DMS153 treated with DMSO at 0.1 percent for 48 hours (cell line): ENCODE results near the gene MALRD1.

Experiments used
- DNase-seq: peaks from one replicate; lab custom pipeline; 2025; ENCODE audit not compliant: unreplicated experiment; lab: John Stamatoyannopoulos, UW

Gene MALRD1

GRCh38 chr10:19570991-19571390 is 522.4 kb downstream of the MALRD1 start:
- no peak for DNase-seq

- no peak for DNase-seq
Measured at GRCh38 chr10:19572056-19572455, 523.5 kb downstream of the MALRD1 start.

GRCh38 chr10:19576576-19576975 is 528.0 kb downstream of the MALRD1 start:
- no peak for DNase-seq

GRCh38 chr10:19577381-19577780 is 528.8 kb downstream of the MALRD1 start:
- no peak for DNase-seq

- DNase-seq, result no peak
Measured at GRCh38 chr10:19577807-19578206, 529.2 kb downstream of the MALRD1 start.

GRCh38 chr10:19578571-19578970 is 530.0 kb downstream of the MALRD1 start:
- no peak for DNase-seq

- no peak for DNase-seq
Measured at GRCh38 chr10:19579761-19580545, 531.4 kb downstream of the MALRD1 start.

- no peak for DNase-seq
Measured at GRCh38 chr10:19580691-19581090, 532.1 kb downstream of the MALRD1 start.

- no peak for DNase-seq
Measured at GRCh38 chr10:19588608-19589007, 540.0 kb downstream of the MALRD1 start.

- DNase-seq, result no peak
Measured at GRCh38 chr10:19592276-19592675, 543.7 kb downstream of the MALRD1 start.

GRCh38 chr10:19595212-19595845 is 546.7 kb downstream of the MALRD1 start:
- no peak for DNase-seq

GRCh38 chr10:19605806-19606205 is 557.2 kb downstream of the MALRD1 start:
- DNase-seq, result no peak

- DNase-seq, result no peak
Measured at GRCh38 chr10:19606968-19607367, 558.4 kb downstream of the MALRD1 start.

- no peak for DNase-seq
Measured at GRCh38 chr10:19611775-19612174, 563.2 kb downstream of the MALRD1 start.

- no peak for DNase-seq
Measured at GRCh38 chr10:19616966-19617365, 568.4 kb downstream of the MALRD1 start.

GRCh38 chr10:19620811-19621210 is 572.2 kb downstream of the MALRD1 start:
- no peak for DNase-seq

GRCh38 chr10:19623321-19623720 is 574.7 kb downstream of the MALRD1 start:
- no peak for DNase-seq

- DNase-seq, result no peak
Measured at GRCh38 chr10:19626156-19626555, 577.6 kb downstream of the MALRD1 start.

GRCh38 chr10:19628767-19629560 is 580.4 kb downstream of the MALRD1 start:
- no peak for DNase-seq

- no peak for DNase-seq
Measured at GRCh38 chr10:19629567-19629966, 581.0 kb downstream of the MALRD1 start.

GRCh38 chr10:19634163-19634562 is 585.6 kb downstream of the MALRD1 start:
- no peak for DNase-seq
